ENCODE measurements around the gene AHDC1.

GRCh38 chr1:27521336-27521831 lies 82.6 kb downstream of the AHDC1 start:
- TF ChIP-seq TAF1 (CRISPR knock-in tag; IDR thresholded peaks at IDR 0.05), result peak; percentile 44; the same call in 1 of the 2 replicates
- no peak for TF ChIP-seq JUNB (CRISPR knock-in tag; IDR thresholded peaks at IDR 0.05; ENCODE audit: borderline replicate concordance)
- no peak for TF ChIP-seq EP300 (IDR thresholded peaks at IDR 0.05; ENCODE audit: low read depth in 2 of 2, low read length in 2 of 2)
- TF ChIP-seq EP300 (CRISPR knock-in tag; IDR thresholded peaks at IDR 0.05; ENCODE audit: borderline replicate concordance), result no peak
- TF ChIP-seq IRF2 (CRISPR knock-in tag; IDR thresholded peaks at IDR 0.05), result no peak
- TF ChIP-seq, protein P1, sequence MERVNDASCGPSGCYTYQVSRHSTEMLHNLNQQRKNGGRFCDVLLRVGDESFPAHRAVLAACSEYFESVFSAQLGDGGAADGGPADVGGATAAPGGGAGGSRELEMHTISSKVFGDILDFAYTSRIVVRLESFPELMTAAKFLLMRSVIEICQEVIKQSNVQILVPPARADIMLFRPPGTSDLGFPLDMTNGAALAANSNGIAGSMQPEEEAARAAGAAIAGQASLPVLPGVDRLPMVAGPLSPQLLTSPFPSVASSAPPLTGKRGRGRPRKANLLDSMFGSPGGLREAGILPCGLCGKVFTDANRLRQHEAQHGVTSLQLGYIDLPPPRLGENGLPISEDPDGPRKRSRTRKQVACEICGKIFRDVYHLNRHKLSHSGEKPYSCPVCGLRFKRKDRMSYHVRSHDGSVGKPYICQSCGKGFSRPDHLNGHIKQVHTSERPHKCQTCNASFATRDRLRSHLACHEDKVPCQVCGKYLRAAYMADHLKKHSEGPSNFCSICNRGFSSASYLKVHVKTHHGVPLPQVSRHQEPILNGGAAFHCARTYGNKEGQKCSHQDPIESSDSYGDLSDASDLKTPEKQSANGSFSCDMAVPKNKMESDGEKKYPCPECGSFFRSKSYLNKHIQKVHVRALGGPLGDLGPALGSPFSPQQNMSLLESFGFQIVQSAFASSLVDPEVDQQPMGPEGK (CRISPR knock-in tag; IDR thresholded peaks at IDR 0.05), result no peak; the same call in 1 of the 2 replicates
- no peak for TF ChIP-seq PBX2 (CRISPR knock-in tag; IDR thresholded peaks at IDR 0.05)
- TF ChIP-seq, protein P2, sequence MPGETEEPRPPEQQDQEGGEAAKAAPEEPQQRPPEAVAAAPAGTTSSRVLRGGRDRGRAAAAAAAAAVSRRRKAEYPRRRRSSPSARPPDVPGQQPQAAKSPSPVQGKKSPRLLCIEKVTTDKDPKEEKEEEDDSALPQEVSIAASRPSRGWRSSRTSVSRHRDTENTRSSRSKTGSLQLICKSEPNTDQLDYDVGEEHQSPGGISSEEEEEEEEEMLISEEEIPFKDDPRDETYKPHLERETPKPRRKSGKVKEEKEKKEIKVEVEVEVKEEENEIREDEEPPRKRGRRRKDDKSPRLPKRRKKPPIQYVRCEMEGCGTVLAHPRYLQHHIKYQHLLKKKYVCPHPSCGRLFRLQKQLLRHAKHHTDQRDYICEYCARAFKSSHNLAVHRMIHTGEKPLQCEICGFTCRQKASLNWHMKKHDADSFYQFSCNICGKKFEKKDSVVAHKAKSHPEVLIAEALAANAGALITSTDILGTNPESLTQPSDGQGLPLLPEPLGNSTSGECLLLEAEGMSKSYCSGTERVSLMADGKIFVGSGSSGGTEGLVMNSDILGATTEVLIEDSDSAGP (CRISPR knock-in tag; IDR thresholded peaks at IDR 0.05; ENCODE audit: borderline replicate concordance), result peak; percentile 16; the same call in 1 of the 2 replicates
- TF ChIP-seq POLR2A (IDR thresholded peaks at IDR 0.05; ENCODE audit: insufficient read depth in 1 of 2, low read depth in 2 of 2, low read length in 2 of 2), result no peak
- TF ChIP-seq ZNF24 (IDR thresholded peaks at IDR 0.05), result no peak
- no peak for TF ChIP-seq ZNF597 (CRISPR knock-in tag; IDR thresholded peaks at IDR 0.05)
- TF ChIP-seq ZNF75D (CRISPR knock-in tag; IDR thresholded peaks at IDR 0.05; ENCODE audit: borderline replicate concordance), result no peak
- TF ChIP-seq CTCF (CRISPR knock-in tag; IDR thresholded peaks at IDR 0.05), result no peak

Data from HepG2 (cell line).